Upper lobe of left lung (tissue), 6 donors: ENCODE measurements around the gene DUSP18. TPM values are rescaled to one million over a fixed set of nuclear protein-coding genes. Genes with fewer than 3 reads are reported as not detected.
"Not testable (repeated sequence)": the region's sequence is repeated elsewhere in the genome, so short reads cannot be mapped to it uniquely, and the experiment has no call there.

Experiments
- ATAC-seq, 2 donors: fragments of 200-7000 bp; cut with Tn5 transposase; one replicate each; pipeline ENCODE4 v1.9.1; 2022; ENCODE audit warnings: mild to moderate bottlenecking in 2 of 2, moderate library complexity in 2 of 2; ENCODE audit not compliant: low FRiP score in 2 of 2
- DNase-seq, 2 donors: peaks; one replicate each; pipeline ENCODE4 v3.0.0-alpha.2; 2019 to 2020
- H3K27ac ChIP-seq, 4 donors: fragments of 200-600 bp; sonication (generic); one replicate each; pipeline ENCODE4 v1.5.1; 2016 to 2019
- H3K27me3 ChIP-seq, 4 donors: fragments of 200-600 bp; sonication (generic); one replicate each; pipeline ENCODE4 v1.5.1; 2017 to 2019
- H3K36me3 ChIP-seq, 4 donors: fragments of 200-600 bp; sonication (generic); one replicate each; pipeline ENCODE4 v1.5.1; 2016 to 2019
- H3K4me1 ChIP-seq, 4 donors: fragments of 200-600 bp; sonication (generic); one replicate each; pipeline ENCODE4 v1.5.1; 2018 to 2019
- H3K4me3 ChIP-seq, 4 donors: fragments of 200-600 bp; sonication (generic); one replicate each; pipeline ENCODE4 v1.5.1; 2017 to 2019; ENCODE audit warnings: mild to moderate bottlenecking in 2 of 4, moderate library complexity in 1 of 4
- H3K9me3 ChIP-seq, 4 donors: fragments of 200-600 bp; sonication (generic); one replicate each; pipeline ENCODE4 v1.5.1; 2018 to 2019
- EP300 ChIP-seq, 4 donors: sonication (generic); formaldehyde crosslinking; IDR thresholded peaks; one replicate each; pipeline ENCODE4 v1.5.1; 2017; ENCODE audit warnings: antibody characterized with exemption in 4 of 4, control low read depth in 2 of 4
- POLR2A ChIP-seq, 4 donors: fragments of 450-650 bp; IDR thresholded peaks; one replicate each; pipeline ENCODE4 v1.5.1; 2016 to 2017; ENCODE audit warnings: antibody characterized with exemption in 4 of 4, mild to moderate bottlenecking in 2 of 4
- POLR2AphosphoS5 ChIP-seq, 2 donors: sonication (generic); formaldehyde crosslinking; IDR thresholded peaks; one replicate each; pipeline ENCODE4 v1.5.1; 2017; ENCODE audit warnings: antibody characterized with exemption in 2 of 2
- WGBS, 2 donors: methylation state at CpG; one replicate each; pipeline ENCODE4 v1.1.5; 2017 to 2018; 5-methylcytosine and 5-hydroxymethylcytosine counted together
- total RNA-seq, 6 donors: library from RNA; depleted of rRNA in 4 of 6; stranded (reverse); fragments of >200 nt in 4 of 6; gene quantifications; one replicate each; pipeline versions ENCODE4 v1.1.0 to v1.2.1, GENCODE V29; 2016 to 2021
- TF ChIP-seq, protein P1 (sequence below), 6 experiments: fragments of 450-650 bp in 4 of 6; fragments of 200-600 bp in 2 of 6; sonication (generic) in 2 of 6; IDR thresholded peaks; one replicate each; pipeline ENCODE4 v1.5.1; 2016 to 2019; ENCODE audit warnings: antibody characterized with exemption in 6 of 6
- donor health status: DM: no; HTN: no; CAD: no; lungs with moderate emphysema.
- donor health status: DM: no; HTN: yes; CAD: no; lungs with severe emphysema.

Gene DUSP18
- 10 to 100 TPM; 13.0 to 40.9 (median 29.4) TPM for total RNA-seq

GRCh38 chr22:30667494-30668385, at the start of gene DUSP18:
DUSP18 (minus strand) TSS chr22:30667875; CDS start chr22:30664003, 3,872 bp downstream.
- 0 to 2% methylated on average over 18 to 48 of the region's 77 CpGs for WGBS, 2 donors

GRCh38 chr22:30714062-30714461, 46.4 kb upstream of the DUSP18 start:
- no peak for ATAC-seq
- no peaks in the 10 kb centered on the region for H3K9me3 ChIP-seq
- TF ChIP-seq, protein P1, sequence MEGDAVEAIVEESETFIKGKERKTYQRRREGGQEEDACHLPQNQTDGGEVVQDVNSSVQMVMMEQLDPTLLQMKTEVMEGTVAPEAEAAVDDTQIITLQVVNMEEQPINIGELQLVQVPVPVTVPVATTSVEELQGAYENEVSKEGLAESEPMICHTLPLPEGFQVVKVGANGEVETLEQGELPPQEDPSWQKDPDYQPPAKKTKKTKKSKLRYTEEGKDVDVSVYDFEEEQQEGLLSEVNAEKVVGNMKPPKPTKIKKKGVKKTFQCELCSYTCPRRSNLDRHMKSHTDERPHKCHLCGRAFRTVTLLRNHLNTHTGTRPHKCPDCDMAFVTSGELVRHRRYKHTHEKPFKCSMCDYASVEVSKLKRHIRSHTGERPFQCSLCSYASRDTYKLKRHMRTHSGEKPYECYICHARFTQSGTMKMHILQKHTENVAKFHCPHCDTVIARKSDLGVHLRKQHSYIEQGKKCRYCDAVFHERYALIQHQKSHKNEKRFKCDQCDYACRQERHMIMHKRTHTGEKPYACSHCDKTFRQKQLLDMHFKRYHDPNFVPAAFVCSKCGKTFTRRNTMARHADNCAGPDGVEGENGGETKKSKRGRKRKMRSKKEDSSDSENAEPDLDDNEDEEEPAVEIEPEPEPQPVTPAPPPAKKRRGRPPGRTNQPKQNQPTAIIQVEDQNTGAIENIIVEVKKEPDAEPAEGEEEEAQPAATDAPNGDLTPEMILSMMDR (IDR thresholded peaks at IDR 0.05) = no peak
- no peak for TF ChIP-seq EP300 (IDR thresholded peaks at IDR 0.05)
- no peak for TF ChIP-seq POLR2AphosphoS5 (IDR thresholded peaks at IDR 0.05)
- no peak for TF ChIP-seq POLR2A (IDR thresholded peaks at IDR 0.05)
- no peak overlapping the region for H3K4me3 ChIP-seq
- no peak overlapping the region for H3K27ac ChIP-seq
- H3K36me3 ChIP-seq = no peaks in the 10 kb centered on the region
- 97% methylated on average over 2 of the region's 2 CpGs for WGBS, 2 donors
- no peak for DNase-seq
- no peaks in the 10 kb centered on the region for H3K4me1 ChIP-seq
- no peaks in the 10 kb centered on the region for H3K27me3 ChIP-seq

More at GRCh38 chr22:30667494-30668385, at the start of gene DUSP18:
- Histone ChIP-seq H3K27ac (peak within 1 kb of the TSS; percentile 50 to 80 (median 70)), H3K27me3 (no peaks in the 10 kb centered on the region), H3K36me3 (peaks cover 0 to 12% (median 10%) of the 10 kb centered on the region in 4 donors), H3K4me1 (peaks cover 10 to 36% (median 21%) of the 10 kb centered on the region in 4 donors), H3K9me3 (no peaks in the 10 kb centered on the region), H3K4me3 (peak within 1 kb of the TSS; percentile 29 to 85 (median 76))
- ATAC-seq = peak; percentile 97 to 98
- TF ChIP-seq, protein P1 (IDR thresholded peaks at IDR 0.05) = peak in 5 of 6 experiments; percentile 45 to 90 (median 72)
- TF ChIP-seq EP300 (IDR thresholded peaks at IDR 0.05) (no peak), POLR2A (IDR thresholded peaks at IDR 0.05) (peak in 3 of 4 donors; percentile 38 to 75 (median 59)), POLR2AphosphoS5 (IDR thresholded peaks at IDR 0.05) (peak; percentile 67 to 83)
- DNase-seq = peak; percentile 97 to 99

GRCh38 chr22:30712094-30712493, 44.4 kb upstream of the DUSP18 start:
- WGBS, 2 donors = 90 to 100% methylated on average over 1 of the region's 1 CpG
- no peak for DNase-seq
- Histone ChIP-seq H3K4me1 (no peaks in the 10 kb centered on the region), H3K36me3 (no peaks in the 10 kb centered on the region), H3K9me3 (no peaks in the 10 kb centered on the region), H3K27ac (no peak overlapping the region), H3K27me3 (no peaks in the 10 kb centered on the region), H3K4me3 (no peak overlapping the region)
- TF ChIP-seq POLR2A (IDR thresholded peaks at IDR 0.05) (no peak), POLR2AphosphoS5 (IDR thresholded peaks at IDR 0.05) (no peak), EP300 (IDR thresholded peaks at IDR 0.05) (no peak)
- TF ChIP-seq, protein P1 (IDR thresholded peaks at IDR 0.05) = no peak
- no peak for ATAC-seq

GRCh38 chr22:30709980-30710379, 42.3 kb upstream of the DUSP18 start:
- H3K27ac ChIP-seq, H3K27me3 ChIP-seq, H3K9me3 ChIP-seq, ATAC-seq, H3K4me1 ChIP-seq, H3K4me3 ChIP-seq, DNase-seq, H3K36me3 ChIP-seq: not testable (repeated sequence)
- WGBS, 2 donors = 83 to 89% methylated on average over 6 of the region's 6 CpGs

DNA sequence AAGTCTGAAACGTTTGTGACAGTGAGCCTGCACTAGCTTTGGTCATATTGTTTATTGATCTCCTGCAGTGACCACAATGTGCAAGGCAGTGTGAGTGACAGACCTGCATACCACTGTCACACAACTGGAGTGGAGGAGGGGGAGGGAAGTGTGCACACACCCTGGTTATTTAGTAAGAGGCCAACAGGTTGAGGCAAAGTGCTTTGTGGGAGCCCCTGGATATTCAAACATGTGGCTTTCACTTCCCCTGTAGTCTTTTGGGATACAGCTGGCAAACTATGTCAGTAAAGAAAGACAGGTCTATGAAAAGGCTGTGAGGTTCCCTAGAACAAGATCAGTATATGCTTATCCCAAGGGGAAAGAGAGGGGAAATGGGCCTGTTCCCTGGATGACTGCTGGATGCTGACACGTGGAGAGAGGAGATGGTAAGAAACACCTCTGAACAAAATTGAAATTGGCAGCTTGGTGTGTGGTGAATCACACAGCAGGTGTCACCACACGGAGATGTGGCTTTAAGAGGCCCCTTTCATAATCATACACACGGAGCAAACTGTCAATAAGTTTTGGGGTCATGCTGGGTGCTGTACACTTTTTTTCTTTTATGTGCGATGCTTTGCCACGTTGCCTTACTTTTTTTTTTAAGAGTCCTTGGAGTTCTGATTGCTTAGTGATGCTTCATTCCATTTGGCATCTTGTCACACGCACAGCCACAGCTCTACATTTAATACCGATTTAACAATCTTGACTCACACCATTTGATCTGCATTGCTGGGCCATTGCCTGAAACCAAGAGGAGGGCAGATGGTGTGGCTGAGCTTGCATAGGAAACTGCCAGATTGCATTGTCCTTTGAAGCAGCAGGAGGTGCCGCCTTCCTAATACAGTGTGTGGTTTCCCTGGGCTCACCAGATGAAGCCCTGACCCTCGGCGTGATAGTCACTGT, 38.3 kb upstream of the DUSP18 start:
- Histone ChIP-seq H3K4me3 (no peak overlapping the region), H3K4me1 (no peaks in the 10 kb centered on the region), H3K36me3 (no peaks in the 10 kb centered on the region), H3K27me3 (no peaks in the 10 kb centered on the region), H3K27ac (no peak overlapping the region), H3K9me3 (no peaks in the 10 kb centered on the region)
- ATAC-seq = no peak
- no peak for DNase-seq
- TF ChIP-seq EP300 (IDR thresholded peaks at IDR 0.05) (no peak), POLR2A (IDR thresholded peaks at IDR 0.05) (no peak), POLR2AphosphoS5 (IDR thresholded peaks at IDR 0.05) (no peak)
- TF ChIP-seq, protein P1 (IDR thresholded peaks at IDR 0.05) = no peak
- 63 to 67% methylated on average over 11 of the region's 11 CpGs for WGBS, 2 donors
